Hematopoietic multipotent progenitor cell treated with erythropoietin and hydrocortisone succinate and interleukin-3 and kit ligand, for 8 days (in vitro differentiated cells): Measurements from ENCODE around the gene PDLIM7.

ENCODE experiments used
- DNase-seq: peaks from one replicate; pipeline ENCODE4 v3.0.0-alpha.2; 2015

PDLIM7 gene

GRCh38 chr5:177440990-177441780 is 56.2 kb downstream of the PDLIM7 start:
- no peak for DNase-seq

DNA sequence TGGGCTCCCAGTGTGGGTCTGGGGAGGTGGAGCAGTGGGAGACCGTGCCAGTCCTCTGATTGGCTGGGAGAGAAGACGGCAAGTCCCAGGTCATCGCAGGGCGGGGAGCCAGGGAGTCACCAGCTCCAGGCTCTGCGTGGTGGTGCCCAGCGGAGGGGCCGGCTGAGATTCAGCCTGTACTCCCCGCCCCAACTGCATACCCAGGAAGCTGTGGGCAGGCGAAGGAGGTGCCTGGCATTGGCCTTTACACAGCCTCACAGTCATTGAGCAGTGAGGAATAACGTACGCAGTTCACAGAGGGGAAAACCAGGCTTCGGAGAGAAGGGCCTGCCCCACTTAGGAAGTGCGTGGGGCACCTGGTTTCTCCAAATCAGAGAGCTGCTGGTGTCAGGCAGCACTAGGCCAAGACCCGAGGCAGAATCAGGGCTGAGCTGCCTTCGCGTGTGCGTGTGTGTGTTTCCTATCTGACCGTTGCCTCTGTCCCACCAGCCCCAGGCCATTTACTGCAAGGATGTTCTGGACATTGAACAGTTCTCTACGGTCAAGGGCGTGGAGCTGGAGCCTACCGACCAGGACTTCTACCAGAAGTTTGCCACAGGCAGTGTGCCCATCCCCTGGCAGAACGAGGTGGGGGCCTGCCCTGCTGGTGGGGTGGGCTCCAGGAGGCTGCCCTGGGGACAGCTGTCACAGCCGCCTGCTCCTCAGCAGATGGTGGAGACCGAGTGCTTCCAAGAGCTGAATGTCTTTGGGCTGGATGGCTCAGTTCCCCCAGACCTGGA is 57.0 kb downstream of the PDLIM7 start:
- no peak for DNase-seq

DNA sequence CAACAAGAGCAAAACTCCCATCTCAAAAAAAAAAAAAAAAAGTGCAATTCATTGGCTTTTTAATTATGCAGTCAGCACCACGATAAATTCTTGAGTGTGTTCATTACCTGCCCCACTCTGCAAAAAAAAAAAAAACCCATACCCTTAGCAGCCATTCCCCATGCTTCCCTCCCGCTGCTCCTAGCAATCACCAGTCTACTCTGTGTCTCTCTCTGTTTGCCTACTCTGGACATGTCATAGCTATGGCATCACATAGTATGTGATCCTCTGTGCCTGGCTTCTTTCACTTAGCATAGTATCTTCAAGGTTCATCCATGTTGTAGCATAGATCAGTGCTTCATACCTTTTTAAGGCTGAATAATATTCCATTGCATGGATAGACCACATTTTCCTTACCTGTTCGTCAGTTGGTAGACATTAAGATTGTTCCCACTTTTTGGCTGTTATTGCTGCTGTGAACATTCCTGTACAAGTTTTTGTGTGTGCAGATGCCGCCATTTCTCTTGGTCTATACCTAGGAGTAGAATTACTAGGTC is 57.8 kb downstream of the PDLIM7 start:
- no peak for DNase-seq

DNA sequence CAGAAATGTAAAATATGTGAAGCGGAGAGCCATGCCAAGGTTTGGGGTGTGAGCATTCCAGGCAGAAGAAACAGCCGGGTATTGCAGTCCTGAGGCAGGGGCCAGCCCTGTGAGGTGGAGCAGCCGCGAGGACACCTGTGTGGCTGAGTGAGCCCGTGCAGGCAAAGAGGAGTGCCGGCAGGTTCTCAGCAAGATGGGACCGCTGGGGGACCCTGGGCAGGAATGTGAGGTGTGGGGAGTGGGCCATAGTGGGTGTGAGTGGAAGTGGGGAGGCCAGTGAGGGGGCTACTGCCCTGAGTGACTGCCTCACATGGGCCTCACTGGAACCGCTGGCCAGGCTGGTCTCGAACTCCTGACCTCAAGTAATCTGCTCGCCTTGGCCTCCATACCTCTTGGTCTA is 58.9 kb downstream of the PDLIM7 start:
- no peak for DNase-seq

- no peak for DNase-seq
These were observed 59.8 kb downstream of the PDLIM7 start for GRCh38 chr5:177437623-177438022.

DNA sequence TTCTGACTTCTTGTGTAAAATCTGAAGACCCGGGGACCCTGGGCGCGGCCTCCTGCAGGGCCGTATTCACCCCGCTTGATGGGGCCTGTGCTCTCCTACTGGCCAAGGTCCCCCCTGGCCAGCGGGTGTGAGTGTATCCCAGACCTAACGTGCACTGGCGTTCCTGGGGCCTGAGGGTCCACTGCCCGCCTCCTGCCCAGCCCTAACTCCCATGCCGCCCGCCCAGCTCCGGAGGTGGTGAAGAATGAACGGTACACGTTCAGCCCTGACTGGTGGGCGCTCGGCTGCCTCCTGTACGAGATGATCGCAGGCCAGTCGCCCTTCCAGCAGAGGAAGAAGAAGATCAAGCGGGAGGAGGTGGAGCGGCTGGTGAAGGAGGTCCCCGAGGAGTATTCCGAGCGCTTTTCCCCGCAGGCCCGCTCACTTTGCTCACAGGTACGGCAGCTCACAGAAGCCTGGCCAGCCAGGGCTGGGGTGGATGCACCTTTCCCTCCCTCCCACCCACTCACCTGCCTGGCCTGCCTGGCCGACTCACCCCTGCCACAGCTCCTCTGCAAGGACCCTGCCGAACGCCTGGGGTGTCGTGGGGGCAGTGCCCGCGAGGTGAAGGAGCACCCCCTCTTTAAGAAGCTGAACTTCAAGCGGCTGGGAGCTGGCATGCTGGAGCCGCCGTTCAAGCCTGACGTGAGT is 61.4 kb downstream of the PDLIM7 start:
- no peak for DNase-seq

- DNase-seq: no peak
These were observed 62.3 kb downstream of the PDLIM7 start for GRCh38 chr5:177434942-177435738.

DNA sequence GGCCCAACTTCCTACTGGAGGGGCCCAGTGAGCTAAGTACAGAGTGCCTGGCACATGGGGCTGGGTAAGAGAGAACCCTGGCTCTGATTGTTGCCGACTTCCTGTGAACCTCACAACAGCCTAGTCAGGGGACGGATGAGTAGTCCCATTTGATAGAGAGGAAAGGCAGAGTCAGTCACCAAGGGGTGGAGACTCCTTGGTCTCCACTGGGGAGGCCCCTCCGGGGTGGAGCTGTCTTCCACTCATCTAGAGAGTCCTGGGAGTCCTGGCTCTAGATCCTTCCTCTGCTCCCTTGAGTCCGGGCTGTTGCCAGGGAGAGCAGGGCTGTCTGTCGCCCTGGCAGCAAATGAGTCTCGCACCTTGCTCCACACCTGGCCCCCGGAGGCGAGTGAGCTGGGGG is 63.0 kb downstream of the PDLIM7 start:
- no peak for DNase-seq

- DNase-seq: no peak
These were observed 63.7 kb downstream of the PDLIM7 start for GRCh38 chr5:177433658-177434217.
